Stimulated activated CD8-positive, alpha-beta memory T cell treated with anti-CD3 and anti-CD28 coated beads, Interleukin-12 subunit alpha, Interleukin-12 subunit beta, amount 100 ng/mL, for 4 hours (primary cell): Measurements from ENCODE around the gene OSGEP.
A peak's percentile ranks its signal among the peaks of the same experiment; 100 is the strongest.

Source experiments
- DNase-seq: peaks from one replicate; pipeline ENCODE4 v3.0.0-alpha.2; 2020; ENCODE audit warnings: low read depth

OSGEP gene

DNA sequence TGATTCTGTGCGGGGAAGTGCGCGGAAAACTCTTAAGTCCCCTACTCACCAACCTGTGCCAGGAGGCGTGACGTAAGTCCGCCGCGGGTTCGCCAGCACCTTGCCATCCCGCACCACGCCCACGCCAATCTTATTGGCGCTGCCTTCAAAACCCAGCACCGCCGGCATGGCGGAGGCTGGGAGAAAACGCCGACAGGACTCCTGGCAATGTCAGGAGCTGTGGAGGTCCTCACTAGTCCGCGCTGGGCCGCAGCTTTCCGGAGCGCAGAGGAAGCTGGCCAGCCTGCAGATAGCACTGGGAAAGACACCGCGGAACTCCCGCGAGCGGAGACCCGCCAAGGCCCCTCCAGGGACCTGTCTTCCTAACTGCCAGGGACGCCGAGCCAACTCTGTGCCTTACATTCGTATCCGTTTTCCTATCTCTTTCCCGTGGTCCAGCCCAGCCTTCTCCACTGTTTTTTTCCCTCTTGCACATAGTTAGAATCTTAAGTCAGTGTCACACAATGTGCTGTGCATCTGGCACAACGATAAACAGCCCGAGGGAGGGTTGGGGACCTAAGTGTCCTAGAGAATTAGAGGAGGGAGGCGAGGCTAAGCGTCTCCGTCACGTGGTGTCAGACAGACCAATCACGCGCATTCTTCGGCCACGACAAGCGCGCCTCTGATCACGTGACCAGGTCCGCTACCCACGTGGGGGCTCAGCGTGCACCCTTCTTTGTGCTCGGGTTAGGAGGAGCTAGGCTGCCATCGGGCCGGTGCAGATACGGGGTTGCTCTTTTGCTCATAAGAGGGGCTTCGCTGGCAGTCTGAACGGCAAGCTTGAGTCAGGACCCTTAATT is at the start of gene OSGEP, which contains the start of gene APEX1:
OSGEP (minus strand) TSS at position 297 of the 839 bp plus-strand sequence; CDS start at position 168, 129 bp downstream.
APEX1 (plus strand) TSS at position 711 of the 839 bp plus-strand sequence. CDS start 420 bp downstream, outside the sequence.
- DNase-seq: peak; percentile 95

- DNase-seq: no peak
These were observed 49.3 kb upstream of the OSGEP start for GRCh38 chr14:20503898-20504297.

DNA sequence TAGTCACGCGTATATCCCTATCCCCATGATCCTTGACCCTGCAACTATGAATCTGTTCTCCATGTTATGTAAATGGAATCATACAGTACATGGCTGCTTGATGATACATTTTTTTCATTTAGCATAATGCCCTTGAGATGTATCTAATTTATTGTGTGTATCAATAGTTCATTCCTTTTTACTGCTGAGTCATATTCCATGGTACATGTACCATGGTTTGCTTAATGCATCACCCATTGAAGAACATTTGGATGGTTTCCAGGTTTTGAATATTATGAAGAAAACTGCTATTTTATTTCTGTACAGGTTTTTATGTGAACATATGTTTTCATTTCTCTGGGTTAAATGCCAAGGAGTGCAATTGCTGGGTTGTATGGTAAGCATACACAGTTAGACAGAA is 46.7 kb upstream of the OSGEP start:
- no peak for DNase-seq

- DNase-seq: no peak
These were observed 45.3 kb upstream of the OSGEP start for GRCh38 chr14:20499881-20500280.

DNA sequence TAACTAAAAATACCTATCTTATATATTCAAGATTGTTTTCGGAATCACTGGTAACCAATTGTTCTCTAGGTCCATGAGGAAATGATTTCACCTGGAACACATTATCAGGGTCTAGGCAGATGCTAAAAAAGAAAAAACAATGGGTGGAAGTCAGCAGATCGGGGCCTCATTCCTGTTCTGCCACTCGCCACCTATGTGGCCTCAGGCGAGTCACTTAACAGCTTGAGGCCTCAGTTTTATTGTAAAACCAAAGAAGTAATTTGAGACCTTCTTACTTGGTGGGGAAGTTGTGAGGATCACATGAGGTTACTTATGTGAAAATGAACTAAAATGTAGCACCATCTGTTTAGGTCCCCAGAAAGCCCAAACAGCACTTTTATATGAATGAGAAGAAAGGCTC is 44.5 kb upstream of the OSGEP start:
- no peak for DNase-seq

DNA sequence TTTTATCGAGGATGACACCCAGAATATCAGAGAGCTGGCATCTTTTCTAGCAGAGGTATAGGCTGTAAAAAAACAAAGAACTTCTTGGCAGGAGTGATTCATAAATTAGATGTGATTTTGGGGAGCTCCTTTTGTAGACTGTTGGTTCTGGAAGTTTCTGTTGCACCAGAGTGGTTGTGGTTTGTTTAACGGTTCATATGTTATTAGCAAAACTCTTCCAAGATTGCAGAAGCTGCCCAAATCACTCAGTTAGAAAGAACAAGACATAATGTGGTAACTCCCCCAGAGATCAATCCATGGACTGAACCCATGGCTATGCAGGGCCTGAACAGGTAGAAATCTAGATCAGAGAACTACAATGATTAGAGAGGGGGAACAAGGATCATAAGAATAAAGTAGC is 44.0 kb upstream of the OSGEP start:
- no peak for DNase-seq

GRCh38 chr14:20494935-20495766 is 40.5 kb upstream of the OSGEP start:
- DNase-seq: no peak

- DNase-seq: no peak
These were observed 39.0 kb upstream of the OSGEP start for GRCh38 chr14:20493634-20494033.

DNA sequence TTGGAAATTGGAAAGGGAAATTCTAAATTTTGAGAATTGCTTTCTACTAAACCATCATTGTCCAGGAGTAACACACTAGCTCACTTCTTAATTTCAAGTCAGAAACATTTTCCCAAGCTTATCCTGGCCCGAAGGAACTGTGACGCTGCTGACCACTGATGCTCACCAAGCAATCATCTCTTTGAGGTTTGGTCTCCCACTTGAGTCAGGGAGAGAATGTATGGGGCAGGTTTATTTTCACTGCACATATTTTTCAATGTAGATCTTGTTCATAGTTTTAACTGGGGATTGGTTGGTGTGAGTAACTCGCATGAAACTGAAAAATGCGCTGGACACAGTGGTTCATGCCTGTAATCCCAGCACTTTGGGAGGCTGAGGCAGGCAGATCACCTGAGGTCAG is 37.9 kb upstream of the OSGEP start:
- no peak for DNase-seq

DNA sequence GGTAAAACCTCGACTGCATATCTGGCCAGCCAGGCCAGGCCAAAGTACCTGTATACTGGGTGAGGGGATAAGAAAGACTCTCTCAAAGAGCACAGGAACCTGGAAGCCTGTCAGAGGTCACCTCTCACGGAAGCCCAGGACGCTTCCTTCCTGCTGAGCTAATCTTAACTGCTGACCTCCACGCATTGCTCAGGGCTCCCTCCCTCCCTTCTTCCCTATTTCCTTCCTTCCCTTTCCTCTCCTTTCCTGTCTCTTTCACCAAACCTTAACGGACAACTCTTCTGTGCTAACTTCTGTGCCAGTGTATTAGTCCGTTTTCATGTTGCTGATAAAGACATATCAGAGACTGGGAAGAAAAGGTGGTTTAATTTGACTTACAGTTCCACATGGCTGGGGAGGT is 36.0 kb upstream of the OSGEP start:
- no peak for DNase-seq

DNA sequence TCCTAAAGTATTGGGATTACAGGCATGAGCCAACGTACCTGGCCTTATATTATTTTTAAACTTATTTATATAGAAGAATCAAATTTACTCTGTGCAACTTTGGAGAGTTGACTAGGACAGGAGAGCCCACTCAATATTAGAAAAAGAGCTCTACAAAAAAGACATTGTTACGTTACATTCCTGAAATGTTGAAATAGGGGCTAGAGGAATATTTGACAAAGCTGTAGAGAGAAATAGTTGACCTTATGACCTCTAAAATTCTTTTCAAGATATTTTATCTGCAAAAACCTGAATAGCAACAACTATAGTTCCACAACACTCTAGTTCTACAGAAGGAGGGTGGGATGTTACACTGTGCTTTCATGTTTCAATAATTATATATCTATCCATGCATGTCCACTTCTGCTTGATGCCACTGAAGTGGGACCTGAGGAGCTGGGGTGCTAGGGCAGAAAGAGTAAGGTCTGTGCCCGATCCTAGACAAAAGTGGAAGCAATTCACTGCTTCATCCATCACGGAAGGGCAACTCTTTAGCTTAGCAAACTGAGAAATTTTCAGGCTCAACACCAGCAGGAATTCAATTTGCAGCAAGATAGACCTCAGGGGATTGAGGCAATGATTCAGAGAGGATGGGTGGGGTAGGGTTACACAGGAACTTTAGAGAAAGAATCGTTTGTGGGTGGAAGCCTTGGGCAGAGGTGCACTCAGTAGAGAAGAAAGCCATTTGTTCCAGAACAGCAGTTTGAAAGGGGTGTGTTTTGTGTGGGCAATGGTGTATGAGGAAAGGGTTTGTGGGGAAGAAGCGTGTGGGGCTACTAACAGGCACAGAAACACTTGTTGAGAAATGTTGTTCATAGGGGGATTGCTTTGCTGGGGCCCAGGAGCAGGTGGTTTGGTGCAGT is 34.7 kb upstream of the OSGEP start:
- DNase-seq: no peak

DNA sequence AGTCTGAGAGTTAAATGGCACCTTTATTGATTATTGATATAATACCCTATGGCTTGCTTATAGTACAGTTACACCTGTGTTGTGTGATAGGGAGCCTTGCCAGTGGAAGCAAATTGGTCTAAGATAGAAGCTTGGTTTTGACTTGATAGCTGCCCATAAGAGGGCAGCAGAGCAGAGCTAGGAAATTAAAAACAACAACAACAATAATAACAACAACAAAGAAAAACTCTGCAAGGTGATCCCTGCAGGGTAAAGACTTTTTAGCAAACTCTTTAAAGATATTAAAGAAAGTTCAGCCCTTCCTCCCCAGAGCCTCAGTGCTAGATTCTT is 32.7 kb upstream of the OSGEP start:
- DNase-seq: no peak

DNA sequence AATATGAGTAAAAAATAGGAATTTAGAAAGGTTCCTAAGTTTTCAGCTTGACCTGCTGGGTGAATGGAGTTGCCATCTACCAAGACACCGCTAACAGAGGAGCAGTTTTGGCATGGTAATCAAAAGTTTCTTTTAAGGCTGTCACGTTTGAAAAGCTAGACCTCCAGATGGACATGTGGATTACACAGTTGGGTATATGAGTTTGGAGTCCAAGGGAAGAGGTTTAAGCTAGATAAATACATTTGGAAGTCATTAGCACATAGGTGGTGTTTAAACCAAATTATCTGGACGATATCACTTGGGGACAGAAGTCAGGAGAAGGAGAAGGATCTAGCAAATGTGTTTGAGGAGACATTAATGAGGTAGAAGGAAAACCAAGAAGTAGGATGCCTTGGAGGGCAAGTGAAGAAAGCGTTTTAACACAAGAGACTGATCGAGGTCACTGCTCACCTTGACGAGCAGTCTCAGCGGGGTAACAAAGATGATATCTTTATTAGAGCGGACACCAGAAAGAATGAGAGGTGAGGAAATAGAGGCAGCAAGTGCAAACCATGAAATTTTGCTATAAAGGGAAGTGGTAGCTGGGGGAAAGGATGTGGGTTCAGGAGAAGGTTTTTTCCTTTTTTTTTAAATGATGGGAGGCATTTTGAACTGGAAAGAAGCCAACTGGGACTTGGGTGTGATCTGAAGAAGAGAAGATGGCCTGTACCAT is 32.2 kb upstream of the OSGEP start:
- no peak for DNase-seq

GRCh38 chr14:20485900-20486299 is 31.3 kb upstream of the OSGEP start:
- DNase-seq: no peak

DNA sequence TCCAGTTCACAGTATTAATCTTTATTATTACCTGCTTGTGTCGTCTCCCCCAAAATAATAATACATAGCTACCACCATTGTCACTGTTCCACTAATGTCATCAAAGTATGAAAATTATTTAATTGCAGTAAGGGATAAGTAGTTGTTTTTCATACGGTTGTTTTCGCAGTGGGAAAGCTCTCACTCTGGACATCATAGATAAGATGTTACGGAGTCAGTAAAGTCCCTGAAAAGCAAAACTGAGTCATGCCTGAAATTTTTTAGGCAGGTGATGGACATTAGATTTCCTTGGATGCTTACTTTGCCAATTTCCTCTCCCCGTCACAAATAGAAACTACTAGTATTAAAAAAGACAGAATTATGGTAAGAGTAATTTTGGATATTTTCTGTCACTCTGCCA is 27.8 kb upstream of the OSGEP start:
- no peak for DNase-seq

GRCh38 chr14:20478894-20479293 is 24.3 kb upstream of the OSGEP start:
- DNase-seq: no peak

GRCh38 chr14:20477211-20477876 is 22.7 kb upstream of the OSGEP start:
- DNase-seq: no peak

GRCh38 chr14:20476776-20477175 is 22.2 kb upstream of the OSGEP start:
- no peak for DNase-seq

DNA sequence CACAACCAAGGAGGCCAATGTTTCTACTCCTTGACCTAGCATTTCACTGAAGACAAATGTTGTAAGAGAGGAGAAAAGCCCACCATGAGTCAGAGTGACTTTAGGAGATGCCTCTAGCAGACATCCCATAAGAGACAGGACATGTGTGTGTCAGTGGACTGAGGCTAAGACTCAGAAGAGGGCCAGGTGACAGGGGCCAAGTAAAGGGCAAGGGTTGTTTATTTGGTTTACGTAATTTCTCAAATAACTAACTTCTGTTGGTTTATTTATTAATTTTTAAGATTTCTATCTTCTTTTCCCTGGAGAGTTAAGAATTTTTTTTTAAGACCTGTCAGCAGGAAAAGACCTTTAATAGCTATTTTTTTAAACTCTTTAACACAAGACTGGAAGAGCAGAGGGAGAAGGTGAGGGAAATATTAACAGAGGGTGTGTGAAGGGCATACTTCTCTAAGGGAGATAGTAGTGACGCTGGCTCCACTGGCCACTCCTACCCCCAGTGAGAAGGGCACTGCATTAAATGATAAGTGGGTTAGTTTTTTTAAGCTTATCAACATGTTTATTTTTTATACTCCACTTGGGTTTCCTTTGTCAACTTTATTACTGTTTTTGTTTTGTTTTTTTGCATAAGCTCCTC is 18.0 kb upstream of the OSGEP start:
- DNase-seq: no peak

DNA sequence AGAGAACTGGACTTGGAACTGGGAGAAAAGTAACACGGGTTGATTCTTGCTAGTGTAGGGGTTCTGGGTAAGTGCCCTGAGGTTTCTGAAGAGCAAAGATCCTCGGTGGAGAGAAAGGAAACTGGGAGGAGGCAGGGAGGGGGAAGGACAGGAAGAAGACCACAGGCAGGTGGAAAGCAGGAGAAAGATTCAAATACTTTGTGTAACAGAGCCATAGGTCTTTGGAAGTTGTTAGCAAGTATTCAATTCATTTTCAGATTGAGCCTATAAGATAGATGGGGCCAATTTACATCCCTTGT is 15.9 kb upstream of the OSGEP start:
- DNase-seq: no peak
